Mammary epithelial cell (primary cell): ENCODE measurements around the gene AMPD3.

Source experiments
- EZH2 ChIP-seq: IDR thresholded peaks from 2 replicates; pipeline ENCODE4 v1.6.1; 2012; ENCODE audit warnings: low read length, inconsistent platforms, borderline replicate concordance
- TF ChIP-seq, protein P1 (sequence below), 2 donors: IDR thresholded peaks in 1 of 2; conservative IDR thresholded peaks in 1 of 2; 2 replicates each; pipeline ENCODE4 v1.5.1; 2011 to 2012; ENCODE audit warnings: inconsistent platforms in 2 of 2, low read length in 2 of 2, mild to moderate bottlenecking in 2 of 2, control low read depth in 1 of 2, low read depth in 1 of 2; ENCODE audit not compliant: insufficient read depth in 1 of 2; ENCODE audit errors: extremely low read depth in 1 of 2

DNA sequence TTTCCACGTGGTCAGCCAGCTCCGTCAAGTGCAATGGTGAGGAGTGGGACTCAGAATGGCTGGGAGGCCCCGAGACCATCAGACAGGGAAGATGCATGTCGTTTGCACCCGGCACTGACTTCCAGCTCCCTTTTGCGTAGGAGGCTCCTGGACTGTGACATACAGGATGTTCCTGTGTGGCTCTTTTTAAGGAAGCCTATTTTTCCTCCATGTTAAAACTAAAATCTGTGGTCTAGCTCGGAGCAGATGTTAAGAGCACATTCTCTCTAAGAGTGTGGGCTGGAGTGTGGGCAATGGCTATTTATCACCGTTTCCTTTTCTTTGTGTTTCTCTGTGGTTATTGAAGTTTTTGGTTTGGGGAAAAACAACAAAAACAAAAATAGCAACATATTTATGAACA is 40.9 kb upstream of the AMPD3 start:
- no peak for TF ChIP-seq EZH2
- TF ChIP-seq, protein P1, sequence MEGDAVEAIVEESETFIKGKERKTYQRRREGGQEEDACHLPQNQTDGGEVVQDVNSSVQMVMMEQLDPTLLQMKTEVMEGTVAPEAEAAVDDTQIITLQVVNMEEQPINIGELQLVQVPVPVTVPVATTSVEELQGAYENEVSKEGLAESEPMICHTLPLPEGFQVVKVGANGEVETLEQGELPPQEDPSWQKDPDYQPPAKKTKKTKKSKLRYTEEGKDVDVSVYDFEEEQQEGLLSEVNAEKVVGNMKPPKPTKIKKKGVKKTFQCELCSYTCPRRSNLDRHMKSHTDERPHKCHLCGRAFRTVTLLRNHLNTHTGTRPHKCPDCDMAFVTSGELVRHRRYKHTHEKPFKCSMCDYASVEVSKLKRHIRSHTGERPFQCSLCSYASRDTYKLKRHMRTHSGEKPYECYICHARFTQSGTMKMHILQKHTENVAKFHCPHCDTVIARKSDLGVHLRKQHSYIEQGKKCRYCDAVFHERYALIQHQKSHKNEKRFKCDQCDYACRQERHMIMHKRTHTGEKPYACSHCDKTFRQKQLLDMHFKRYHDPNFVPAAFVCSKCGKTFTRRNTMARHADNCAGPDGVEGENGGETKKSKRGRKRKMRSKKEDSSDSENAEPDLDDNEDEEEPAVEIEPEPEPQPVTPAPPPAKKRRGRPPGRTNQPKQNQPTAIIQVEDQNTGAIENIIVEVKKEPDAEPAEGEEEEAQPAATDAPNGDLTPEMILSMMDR (conservative IDR thresholded peaks at IDR 0.05 in 1 of 2, IDR thresholded peaks at IDR 0.05 in 1 of 2; ENCODE audit: extremely low read depth in 1 of 2, insufficient read depth in 1 of 2, low read depth in 1 of 2, low read length in 2 of 2): no peak
